T-helper 2 cell treated with Interferon-gamma antibody and Interleukin-4, amounts not matched to agents 100 ng/mL and 5 ng/mL, for 36 hours (primary cell): Measurements from ENCODE around the gene TECPR1. TPM values are rescaled to one million over a fixed set of nuclear protein-coding genes. Genes with fewer than 3 reads are reported as not detected.

Experiments
- intact Hi-C: fragments of 100-400 bp; cut with micrococcal nuclease; formaldehyde crosslinking; loops from one replicate; pipeline ENCODE4 v1.15.1; 2023
- total RNA-seq: library from RNA; stranded (reverse); gene quantifications from 2 replicates; pipeline ENCODE4 v1.2.3, GENCODE V29; 2022

The TECPR1 gene, protein sequence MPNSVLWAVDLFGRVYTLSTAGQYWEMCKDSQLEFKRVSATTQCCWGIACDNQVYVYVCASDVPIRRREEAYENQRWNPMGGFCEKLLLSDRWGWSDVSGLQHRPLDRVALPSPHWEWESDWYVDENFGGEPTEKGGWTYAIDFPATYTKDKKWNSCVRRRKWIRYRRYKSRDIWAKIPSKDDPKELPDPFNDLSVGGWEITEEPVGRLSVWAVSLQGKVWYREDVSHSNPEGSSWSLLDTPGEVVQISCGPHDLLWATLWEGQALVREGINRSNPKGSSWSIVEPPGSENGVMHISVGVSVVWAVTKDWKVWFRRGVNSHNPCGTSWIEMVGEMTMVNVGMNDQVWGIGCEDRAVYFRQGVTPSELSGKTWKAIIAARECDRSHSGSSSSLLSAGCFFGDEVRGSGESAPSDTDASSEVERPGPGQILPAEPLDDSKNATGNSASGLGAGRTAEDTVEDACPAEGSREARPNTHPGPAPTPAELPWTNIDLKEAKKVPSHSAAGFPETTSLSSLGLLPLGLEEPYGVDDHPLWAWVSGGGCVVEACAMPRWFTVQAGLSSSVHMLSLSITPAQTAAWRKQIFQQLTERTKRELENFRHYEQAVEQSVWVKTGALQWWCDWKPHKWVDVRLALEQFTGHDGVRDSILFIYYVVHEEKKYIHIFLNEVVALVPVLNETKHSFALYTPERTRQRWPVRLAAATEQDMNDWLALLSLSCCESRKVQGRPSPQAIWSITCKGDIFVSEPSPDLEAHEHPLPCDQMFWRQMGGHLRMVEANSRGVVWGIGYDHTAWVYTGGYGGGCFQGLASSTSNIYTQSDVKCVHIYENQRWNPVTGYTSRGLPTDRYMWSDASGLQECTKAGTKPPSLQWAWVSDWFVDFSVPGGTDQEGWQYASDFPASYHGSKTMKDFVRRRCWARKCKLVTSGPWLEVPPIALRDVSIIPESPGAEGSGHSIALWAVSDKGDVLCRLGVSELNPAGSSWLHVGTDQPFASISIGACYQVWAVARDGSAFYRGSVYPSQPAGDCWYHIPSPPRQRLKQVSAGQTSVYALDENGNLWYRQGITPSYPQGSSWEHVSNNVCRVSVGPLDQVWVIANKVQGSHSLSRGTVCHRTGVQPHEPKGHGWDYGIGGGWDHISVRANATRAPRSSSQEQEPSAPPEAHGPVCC
- total RNA-seq, result 68.7 and 73.7 TPM in 2 replicates

GRCh38 chr7:98251601-98252424 lies at the start of gene TECPR1:
TECPR1 (minus strand) TSS chr7:98252232; CDS start chr7:98246146, 6,086 bp downstream.
- intact Hi-C loops, result loop anchor here (1.0 to 10.0 kb wide), 7 partner anchors 29 to 1137 kb away; partner anchors contain the start of genes ARPC1A, ASNS, BAIAP2L1 and BRI3

GRCh38 chr7:98300595-98301372 lies 48.8 kb upstream of the TECPR1 start:
- intact Hi-C loops, result no loop called here

DNA sequence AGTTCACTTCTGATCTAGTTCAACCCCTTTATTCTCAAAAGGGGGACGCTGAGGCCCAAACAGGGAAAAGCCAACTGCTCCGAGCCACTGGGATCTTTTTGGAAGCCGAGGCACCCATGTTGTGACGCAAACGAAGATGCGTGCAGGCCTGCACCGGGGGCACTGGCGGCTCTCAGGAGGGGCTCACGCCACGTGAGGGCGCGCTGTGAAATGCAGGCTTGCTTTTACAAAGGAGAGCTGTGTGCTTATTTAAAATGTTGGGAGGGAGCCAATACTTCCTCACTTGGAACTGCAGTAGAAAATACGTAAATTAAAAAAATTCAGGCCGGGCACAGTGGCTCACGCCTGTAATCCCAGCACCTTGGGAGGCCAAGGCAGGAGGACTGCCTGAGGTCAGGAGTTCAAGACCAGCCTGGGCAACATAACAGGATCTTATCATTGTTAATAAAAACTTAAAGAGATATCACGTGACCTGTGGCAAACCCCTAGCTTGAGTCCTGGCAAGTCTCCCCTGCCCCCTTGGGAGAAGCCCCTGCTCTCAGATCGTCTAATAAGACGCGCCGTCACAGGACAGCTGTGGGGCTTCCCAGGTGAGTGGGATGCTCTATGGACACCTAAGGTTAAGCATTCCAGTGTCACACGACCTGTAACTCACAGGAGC lies 45.7 kb upstream of the TECPR1 start:
- intact Hi-C loops, result no loop called here

DNA sequence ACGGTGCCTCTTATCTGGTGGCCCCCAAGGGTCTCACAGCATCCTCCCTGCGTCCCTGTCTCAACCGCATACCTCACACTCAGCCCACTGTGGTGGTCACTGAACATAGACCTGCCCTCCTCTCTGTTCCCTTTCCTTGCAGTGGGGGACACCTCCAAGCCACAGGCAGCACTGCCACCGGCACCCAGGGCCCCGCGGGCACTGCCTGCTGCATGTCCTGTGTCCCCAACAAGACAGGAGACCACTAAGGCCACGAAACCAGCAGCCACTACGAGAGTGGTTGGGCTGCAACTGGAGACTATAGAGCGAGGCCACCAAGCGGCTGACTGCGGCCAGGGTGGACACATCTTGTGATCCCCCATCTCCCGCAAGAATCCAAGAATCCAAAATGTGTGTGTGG lies 44.8 kb upstream of the TECPR1 start:
- intact Hi-C loops, result no loop called here

GRCh38 chr7:98295467-98296192 lies 43.6 kb upstream of the TECPR1 start:
- intact Hi-C loops, result no loop called here

DNA sequence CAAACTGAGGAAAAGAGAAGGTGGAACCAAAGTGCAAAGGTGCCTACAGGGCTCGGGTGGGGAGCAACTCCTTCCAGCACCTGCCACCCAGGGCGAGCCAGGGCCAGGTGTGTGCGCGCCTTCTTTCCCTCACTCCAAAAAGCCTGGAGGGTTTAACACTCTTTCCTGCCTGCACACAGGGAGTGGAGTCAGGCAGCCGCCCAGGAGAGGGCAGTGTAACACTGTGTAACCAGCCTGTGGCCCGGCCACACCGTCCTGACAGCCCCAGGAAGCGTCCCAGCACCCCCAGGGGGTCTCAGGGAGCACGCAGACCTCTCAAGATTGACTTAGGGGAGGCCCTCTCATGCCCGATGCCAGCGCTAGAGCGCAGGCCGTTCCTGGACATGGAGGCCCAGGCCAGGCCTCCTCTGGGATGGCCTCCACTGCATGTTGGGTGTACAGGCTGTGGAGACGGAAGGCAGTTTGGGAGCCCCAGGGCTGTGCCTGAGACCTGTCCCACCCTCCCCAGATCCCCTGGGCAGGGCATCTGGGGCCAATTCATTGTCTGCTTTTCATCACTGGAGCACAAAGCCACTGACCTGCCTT lies 42.9 kb upstream of the TECPR1 start:
- intact Hi-C loops, result no loop called here

DNA sequence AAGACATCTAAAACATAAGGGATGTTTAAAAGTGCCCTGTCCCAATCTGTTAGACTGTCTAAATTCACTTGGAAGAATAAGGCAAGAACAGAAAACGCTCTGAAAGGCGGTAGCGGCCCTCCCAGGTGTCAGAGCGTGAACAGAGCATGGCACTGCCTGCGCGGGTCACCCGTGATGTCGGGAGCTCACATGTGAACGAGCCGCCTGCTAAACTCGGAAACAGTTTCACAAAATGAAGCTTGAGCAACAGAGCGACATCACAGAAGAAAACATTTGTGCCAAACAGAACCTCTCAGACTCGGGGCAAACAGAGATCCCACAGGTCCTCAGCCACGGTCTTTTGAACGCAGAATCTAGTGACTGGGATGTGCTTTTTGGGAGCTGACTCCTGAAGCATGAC lies 42.3 kb upstream of the TECPR1 start:
- intact Hi-C loops, result no loop called here

- intact Hi-C loops, result no loop called here
Observed at GRCh38 chr7:98293746-98294145, 41.7 kb upstream of the TECPR1 start.

GRCh38 chr7:98293265-98293664 lies 41.2 kb upstream of the TECPR1 start:
- intact Hi-C loops, result no loop called here

DNA sequence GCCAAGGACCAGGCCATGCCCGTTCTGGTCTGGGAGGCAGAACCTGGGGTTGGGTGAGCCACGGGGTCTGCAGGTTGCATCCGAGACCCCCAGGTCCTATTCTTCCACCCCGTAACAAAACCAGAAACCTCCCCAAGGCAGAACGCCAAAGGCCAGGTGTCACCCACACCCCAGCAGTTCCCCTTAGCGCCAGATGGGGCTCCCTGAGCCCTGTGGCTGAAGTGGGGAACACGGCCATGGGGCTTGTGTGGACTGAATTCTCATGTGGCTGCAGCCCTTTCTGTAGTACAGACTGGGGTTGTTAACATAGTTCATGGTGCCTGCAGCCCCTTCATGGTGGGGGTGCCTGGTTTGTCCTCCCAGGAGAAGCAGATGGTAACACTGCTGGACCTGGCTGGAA lies 39.7 kb upstream of the TECPR1 start:
- intact Hi-C loops, result no loop called here

GRCh38 chr7:98289333-98289875 lies 37.4 kb upstream of the TECPR1 start:
- intact Hi-C loops, result no loop called here

DNA sequence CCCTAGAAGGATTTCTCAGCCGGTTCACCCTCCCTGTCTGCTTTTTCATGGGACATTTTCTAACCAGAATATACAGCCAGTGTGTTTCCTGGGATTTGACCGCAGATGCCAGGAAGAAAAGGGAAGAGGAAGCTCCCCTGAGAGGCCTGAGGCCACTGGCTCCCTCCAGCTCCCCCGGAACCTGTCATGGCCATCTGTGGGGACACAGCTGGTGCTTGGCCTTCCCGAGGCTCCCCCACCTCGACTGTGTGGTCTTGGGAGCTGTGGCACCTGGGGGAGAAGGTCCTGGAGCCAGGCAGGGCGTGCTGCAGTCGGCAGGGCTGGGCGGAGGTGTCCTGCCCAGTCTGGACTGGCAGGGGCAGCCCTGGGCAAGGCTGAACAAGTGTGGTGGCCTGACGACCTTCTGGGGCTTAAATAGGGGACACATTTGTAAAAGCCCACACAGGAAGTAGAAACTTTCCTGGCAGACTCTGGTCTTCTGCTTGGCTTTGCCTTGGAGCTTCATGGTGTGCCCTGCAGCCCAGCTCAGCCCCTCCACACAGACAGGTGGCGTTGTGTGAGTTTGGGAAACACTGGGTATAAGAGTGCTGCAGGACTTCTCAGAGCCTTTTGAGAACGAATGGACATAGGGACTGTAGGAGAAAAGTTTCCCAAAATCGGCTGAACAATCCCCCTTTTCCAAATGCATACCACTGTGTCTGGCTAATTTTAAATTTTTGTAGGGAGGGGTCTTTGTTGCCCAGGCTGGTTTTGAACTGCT lies 36.2 kb upstream of the TECPR1 start:
- intact Hi-C loops, result no loop called here

GRCh38 chr7:98287486-98287959 lies 35.5 kb upstream of the TECPR1 start:
- intact Hi-C loops, result no loop called here

DNA sequence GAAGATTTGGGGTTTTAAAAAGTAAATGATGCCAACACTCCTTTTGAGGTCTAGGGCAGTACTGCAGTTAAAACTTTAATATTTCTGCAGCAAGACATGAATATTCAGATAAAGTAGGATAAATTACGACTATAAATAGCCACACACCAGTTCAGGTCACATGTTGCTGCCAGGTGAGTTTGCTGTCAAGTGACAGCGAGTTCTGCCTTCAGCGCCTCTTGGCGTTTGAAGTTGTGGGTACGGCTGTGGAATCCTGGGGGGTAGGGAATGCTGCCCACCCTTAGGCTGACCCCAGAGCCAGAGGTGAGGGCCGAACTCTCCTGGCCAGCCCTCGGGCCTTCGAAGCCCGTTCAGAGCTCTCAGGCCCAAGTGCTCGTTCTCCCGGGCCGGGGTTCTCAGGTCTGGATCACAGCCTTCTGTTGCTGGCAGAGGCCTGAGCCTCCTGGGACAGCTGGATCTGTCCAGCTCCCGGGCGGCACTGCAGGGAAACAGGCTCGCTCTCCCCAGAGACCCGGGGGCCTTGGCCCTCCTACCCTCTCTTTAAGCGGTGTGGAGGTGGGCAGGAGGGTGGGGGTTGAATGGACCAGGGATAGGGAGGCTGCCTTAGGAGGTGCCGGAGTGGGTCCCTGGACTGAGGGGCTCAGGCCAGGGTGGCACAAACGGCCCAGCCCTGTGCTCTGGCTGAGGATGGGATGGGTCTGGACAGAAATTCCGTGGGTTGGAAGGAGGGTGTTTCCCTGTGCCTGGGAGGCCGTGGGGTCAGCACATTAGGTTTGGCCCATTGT lies 34.9 kb upstream of the TECPR1 start:
- intact Hi-C loops, result no loop called here

DNA sequence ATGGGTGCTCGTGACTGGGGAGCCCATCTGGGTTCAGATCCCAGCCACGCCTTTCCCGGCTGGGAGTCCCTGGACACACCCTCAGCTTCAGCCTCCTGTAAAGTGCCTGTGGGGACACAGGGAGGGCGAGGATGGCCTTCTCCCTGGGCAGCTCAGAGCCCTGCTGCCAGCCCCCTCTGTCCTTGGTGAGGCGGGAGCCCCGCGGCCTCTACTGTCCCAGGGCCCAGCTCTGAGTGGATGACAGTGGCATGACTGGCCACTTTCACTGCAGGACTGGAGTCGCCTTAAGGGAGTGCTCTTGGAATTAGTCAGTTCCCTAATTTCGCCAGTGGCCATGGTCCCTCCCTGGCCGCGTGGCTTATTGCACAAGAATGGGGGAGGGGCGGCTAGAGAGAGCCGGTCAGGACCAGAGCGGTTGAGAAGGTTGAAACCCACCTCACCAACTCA lies 34.1 kb upstream of the TECPR1 start:
- intact Hi-C loops, result no loop called here
